ENCODE measurements around the gene DSCAML1. TPM values are rescaled to one million over a fixed set of nuclear protein-coding genes. Genes with fewer than 3 reads are reported as not detected.

The DSCAML1 gene
- total RNA-seq, 1 donor from 2014 or later: not detected

- DNase-seq (ENCODE audit: low read depth, low spot score): no peak
These were observed 271.0 kb downstream of the DSCAML1 start for GRCh38 chr11:117525866-117526542.

GRCh38 chr11:117524468-117525183 lies 272.4 kb downstream of the DSCAML1 start:
- no peak for DNase-seq (ENCODE audit: low read depth, low spot score)

DNA sequence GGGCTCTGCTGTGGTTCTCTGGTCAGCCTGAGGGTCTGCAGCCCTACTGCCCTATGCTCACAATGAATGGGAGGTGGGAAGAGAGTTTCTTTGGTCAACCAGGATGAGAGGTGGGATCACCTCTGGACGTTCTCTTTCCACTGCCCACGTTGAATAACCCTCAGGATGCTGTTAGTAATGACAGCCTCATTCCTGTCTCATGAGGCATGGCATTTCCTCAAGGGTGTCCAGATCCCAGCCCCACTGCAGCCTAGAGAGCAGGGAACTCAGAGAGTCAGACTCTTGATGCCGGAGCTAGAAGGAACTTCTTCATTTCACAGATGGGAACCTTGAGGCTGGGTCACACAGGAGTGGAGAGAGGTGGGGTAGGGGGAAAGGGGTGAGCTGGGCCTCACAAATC lies 273.3 kb downstream of the DSCAML1 start:
- DNase-seq (ENCODE audit: low read depth, low spot score): no peak

DNA sequence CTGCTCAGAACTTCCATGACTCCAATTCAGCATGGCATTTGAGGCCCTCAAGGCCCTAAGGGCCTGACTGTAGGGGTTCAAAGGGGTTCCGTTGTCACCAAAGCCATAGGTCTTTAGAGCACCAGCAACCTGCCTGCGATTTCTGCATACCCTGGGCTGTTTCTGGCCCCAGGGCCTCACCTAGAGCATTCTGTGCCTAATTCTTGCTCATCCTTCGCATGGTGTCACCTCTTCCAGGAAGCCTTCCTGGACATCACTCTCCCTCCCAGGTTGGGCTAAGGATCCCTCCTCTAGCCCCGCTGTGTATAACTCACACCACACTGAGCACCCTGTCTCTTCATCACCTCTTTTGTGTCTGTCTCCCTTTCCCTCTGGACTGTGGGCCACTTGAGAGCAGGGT lies 275.0 kb downstream of the DSCAML1 start:
- DNase-seq (ENCODE audit: low read depth, low spot score): no peak

DNA sequence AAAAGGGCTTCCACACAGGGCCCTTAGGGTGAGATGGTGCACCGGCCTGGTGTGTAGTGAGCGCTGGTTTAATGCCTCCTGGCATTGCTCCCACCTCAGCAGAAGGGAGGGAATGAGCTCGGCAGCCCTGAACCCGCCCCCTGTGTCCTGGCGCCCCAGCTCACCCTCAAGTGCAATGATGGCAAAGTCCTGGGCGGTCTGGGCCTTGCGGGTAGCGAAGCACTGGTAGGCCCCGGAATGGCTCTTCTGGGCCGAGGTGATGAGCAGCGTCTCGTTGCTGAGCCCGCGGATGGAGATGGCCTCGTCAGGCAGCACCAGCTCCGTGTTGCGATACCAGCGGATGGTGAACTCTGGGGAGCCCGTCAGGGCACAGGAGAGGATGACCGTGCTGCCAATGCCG lies 276.1 kb downstream of the DSCAML1 start:
- DNase-seq (ENCODE audit: low read depth, low spot score): no peak

DNA sequence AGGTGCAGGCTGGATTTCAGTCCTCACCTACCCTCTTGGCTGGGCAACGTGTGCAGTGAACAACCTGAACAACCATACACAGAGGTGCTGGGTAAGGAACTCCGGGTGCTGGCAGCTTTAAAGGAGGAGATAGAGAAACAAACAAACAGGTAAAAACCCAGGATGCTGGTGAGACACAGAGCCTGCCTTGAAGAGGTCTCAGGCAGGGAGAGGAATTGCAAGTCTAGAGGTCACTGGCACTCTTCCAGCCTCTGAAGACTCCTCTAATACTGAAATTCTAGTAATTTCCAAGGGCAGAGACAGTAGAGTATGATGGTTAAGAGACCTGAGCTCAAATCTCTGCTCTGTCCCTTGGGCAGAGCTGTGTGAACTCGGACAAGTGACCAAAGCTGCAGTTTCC lies 276.8 kb downstream of the DSCAML1 start:
- no peak for DNase-seq (ENCODE audit: low read depth, low spot score)

DNA sequence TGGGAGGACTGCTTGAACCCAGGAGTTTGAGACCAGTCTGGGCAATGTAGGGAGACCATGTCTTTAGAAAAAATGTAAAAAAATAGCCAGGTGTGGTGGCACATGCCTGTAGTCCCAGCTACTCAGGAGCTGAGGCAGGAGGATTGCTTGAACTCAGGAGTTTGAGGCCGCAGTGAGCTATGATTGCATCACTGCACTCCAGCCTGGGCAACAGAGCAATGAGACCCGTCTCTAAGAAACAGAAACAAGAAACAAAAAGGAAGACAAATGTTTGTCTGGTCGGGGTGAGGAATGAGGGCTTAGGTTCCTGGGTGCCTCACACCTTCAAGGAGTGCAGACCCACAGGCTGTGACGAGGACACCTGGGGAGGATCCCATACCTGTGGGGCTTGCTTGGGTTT lies 277.4 kb downstream of the DSCAML1 start:
- DNase-seq (ENCODE audit: low read depth, low spot score): no peak

DNA sequence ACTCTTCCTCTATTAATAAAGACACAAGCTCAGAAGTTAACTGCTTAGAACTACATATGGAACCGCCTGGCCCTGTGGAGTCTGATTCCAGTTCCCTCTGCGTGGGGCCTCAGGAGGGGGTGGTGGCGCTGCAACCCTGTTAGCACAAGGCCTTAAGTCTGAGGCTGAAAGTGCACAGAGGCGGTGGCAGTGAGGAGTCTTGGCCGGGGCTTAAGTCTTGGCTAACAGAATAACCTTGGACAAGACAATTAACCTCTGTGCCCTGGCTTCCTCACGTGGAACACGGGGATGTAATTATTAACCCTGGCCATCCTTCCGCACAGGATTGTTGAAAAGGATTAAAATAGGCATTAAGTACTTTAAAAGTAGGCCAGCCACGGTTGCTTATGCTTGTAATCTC lies 277.8 kb downstream of the DSCAML1 start:
- no peak for DNase-seq (ENCODE audit: low read depth, low spot score)

GRCh38 chr11:117518455-117518854 lies 278.6 kb downstream of the DSCAML1 start:
- no peak for DNase-seq (ENCODE audit: low read depth, low spot score)

GRCh38 chr11:117517097-117517496 lies 279.9 kb downstream of the DSCAML1 start:
- no peak for DNase-seq (ENCODE audit: low read depth, low spot score)

DNA sequence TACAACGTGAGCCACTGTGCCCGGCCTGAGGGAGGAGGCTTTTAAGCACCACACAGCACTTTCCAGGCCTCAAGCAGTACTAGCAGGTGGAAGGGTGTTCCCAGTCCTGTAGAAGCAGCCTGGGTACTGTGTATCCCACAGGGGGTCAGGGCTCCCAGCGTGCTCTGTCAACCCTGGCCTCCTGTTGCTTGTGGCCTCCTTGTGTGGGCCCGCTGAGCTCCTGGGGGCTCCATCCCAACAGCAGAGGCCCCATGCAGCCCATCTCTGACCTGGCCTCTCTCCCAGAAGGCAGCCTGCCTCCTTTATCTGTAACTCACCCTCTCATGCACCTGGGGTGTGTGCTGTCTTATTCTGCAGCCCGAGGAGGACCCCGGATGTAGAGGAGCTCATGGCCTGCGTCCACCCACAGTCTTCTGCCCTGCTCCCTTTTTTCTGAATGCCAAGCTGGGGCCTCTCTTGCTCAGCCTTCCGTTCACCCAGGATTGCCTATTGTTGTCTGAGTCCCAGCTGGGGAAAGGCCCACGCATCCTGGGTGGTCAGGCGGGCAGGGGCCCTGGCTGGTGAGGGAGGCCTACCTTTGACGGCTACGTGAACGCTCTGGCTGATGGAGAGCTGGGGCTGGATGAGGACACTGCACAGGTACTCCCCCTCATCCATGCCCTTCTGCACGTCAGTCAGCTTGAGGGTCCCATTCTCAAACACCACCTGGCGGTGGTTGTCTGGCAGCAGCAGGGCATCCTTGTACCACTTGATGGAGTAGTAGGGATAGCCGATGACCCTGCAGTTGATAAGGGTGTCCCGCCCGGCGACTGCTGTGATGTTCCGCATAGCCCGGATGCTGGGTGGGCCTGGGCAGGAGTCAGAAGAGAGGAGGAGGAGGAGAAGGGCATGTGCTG lies 280.9 kb downstream of the DSCAML1 start:
- DNase-seq (ENCODE audit: low read depth, low spot score): no peak

- no peak for DNase-seq (ENCODE audit: low read depth, low spot score)
These were observed 282.8 kb downstream of the DSCAML1 start for GRCh38 chr11:117514256-117514655.

DNA sequence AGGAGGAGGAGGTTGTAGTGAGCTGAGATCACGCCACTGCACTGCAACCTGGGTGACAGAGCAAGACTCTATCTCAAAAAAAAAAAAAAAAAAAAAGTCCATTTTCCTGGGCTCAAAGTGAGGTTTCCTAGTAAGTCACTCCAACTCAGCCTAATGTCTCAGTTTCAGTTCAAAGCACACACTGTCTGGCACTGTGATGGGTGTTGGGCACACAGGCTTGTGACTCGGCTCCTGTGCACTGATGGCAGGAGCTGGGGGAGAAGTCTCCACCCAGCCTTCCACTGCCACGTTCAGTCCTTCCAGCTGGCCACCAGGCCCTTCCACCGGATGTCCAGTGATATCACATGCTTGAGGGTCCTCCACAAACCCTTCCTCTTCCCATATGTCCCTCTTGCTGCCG lies 283.4 kb downstream of the DSCAML1 start:
- DNase-seq (ENCODE audit: low read depth, low spot score): no peak

DNA sequence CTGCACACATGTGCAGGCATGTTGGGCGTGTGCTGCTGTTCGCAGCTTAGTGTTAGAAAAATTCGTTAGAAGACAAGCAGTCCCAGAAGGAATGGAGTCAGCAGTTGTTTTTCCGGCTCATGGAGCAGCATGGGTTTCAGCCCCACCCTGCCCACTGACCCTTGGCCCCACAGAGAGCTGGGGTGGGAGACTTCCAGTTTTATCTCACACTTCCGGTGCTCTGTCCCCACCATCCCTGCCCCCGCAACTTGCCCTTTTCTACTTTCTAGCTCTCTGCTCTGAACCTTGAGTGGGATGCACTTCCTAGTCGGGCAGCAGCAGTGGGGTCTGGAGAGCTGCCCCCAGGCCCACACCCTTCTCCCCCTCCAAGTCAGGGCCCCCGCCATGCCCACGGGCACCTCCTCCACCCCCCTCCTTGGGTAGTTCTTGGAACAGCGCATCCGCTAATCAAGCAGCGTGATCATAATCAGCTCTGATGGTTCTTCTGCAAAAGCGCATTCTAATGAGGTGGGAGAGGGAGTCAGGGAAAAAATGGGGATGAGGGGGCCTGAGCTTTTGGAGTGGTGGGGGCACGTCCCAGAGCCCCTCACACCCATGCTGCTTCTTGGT lies 285.0 kb downstream of the DSCAML1 start:
- DNase-seq (ENCODE audit: low read depth, low spot score): no peak

DNA sequence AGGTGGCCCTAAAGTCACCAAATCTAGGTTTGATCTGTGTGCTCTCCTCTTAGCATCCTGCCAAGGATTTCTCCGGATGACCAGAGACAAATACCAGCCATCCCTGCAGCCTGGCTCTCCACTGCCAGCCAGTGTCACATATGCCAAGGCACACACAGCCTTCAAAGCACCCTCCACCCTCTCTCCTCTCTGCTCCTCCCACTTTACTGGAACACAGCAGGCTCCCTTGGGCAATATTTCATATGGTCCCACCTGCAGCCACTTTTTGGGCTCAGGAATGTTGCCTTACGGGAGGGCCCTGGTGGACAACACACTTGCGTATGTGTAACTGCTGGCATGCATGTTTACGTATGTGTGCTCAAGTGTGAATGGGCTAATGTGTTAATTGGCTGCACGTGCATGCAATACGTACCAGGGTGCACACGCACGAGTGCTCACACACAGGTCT lies 285.5 kb downstream of the DSCAML1 start:
- DNase-seq (ENCODE audit: low read depth, low spot score): no peak

- DNase-seq (ENCODE audit: low read depth, low spot score): no peak
These were observed 286.4 kb downstream of the DSCAML1 start for GRCh38 chr11:117510646-117511045.

- no peak for DNase-seq (ENCODE audit: low read depth, low spot score)
These were observed 287.5 kb downstream of the DSCAML1 start for GRCh38 chr11:117509543-117509942.

GRCh38 chr11:117506971-117507370 lies 290.0 kb downstream of the DSCAML1 start:
- no peak for DNase-seq (ENCODE audit: low read depth, low spot score)

GRCh38 chr11:117505285-117505970 lies 291.6 kb downstream of the DSCAML1 start:
- DNase-seq (ENCODE audit: low read depth, low spot score): no peak

DNA sequence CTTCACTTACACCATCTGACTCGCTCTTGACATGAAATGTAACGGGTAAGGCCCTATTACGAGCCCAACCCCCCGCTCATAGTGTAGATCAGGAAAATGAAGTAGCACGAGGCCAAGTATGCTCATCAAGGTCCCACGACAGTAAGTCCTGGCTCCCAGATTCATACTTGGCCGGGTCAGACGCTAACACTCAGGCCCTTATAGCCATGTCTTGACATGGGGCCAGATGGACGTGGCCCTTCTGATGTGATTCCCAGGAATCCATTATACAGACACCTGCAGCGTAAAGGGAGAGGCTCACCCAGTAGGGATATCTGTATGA lies 294.3 kb downstream of the DSCAML1 start:
- no peak for DNase-seq (ENCODE audit: low read depth, low spot score)
